Measurements from ENCODE around the gene KLHL26. TPM values are rescaled to one million over a fixed set of nuclear protein-coding genes. Genes with fewer than 3 reads are reported as not detected.
A peak's percentile ranks its signal among the peaks of the same experiment; 100 is the strongest.

Gene KLHL26
- total and polyA plus RNA-seq, 9 of the 15 experiments (the other 6 are each of a cell fraction or from before 2014, with no cell fraction given): 0.13 to 13.3 (median 1.4) TPM

GRCh38 chr19:18696023-18696422 is 59.2 kb downstream of the KLHL26 start:
- ChIA-PET CTCF (ENCODE audit: low intra/inter-chr PET ratio) (no interaction called here), POLR2A (interaction anchor here (0.6 kb wide), 1 partner anchor 100 kb away, joined by 3 read pairs; no protein-coding TSS in a partner anchor)
- no peak for FAIRE-seq
- peak in 2 of 4 experiments; percentile 52 to 56 for DNase-seq (ENCODE audit: extremely low read depth in 1 of 4, low spot score in 3 of 4)
- peak overlapping the region in 1 of 2 experiments; percentile 87; a peak in 2 of 4 replicates for H3K9ac ChIP-seq (ENCODE audit: insufficient read depth in 1 of 2, low read depth in 2 of 2, low read length in 2 of 2)
- H3K27ac ChIP-seq (ENCODE audit: extremely low read depth, low read depth, low read length): peak overlapping the region; percentile 16; the same call in 1 of the 3 replicates
- H3K4me1 ChIP-seq (replicated peaks in 1 of 2; ENCODE audit: control insufficient read depth in 2 of 2, insufficient read depth in 2 of 2, low read length in 2 of 2): peaks cover 13 to 41% of the 10 kb centered on the region in 2 experiments; a peak in 4 of 5 replicates
- no peaks in the 10 kb centered on the region for H3K36me3 ChIP-seq (ENCODE audit: control insufficient read depth, insufficient read depth, low read length)
- in situ Hi-C loops (cut with MboI) (no loop called here), intact Hi-C loops (cut with micrococcal nuclease) (no loop called here)
- peaks cover 30% of the 10 kb centered on the region for H4K20me1 ChIP-seq (replicated peaks; ENCODE audit: control insufficient read depth, insufficient read depth, low read length)
- H3K79me2 ChIP-seq (ENCODE audit: control insufficient read depth, insufficient read depth, low read length): peaks cover 7% of the 10 kb centered on the region; the same call in 2 of the 3 replicates
- peaks cover 3% of the 10 kb centered on the region for H3K9me1 ChIP-seq (ENCODE audit: control insufficient read depth, insufficient read depth, low read length)
- H3K27me3 ChIP-seq (ENCODE audit: control insufficient read depth in 2 of 2, insufficient read depth in 2 of 2, low read length in 2 of 2): no peaks in the 10 kb centered on the region
- ATAC-seq: peak; percentile 69
- peak overlapping the region; percentile 46; the same call in 1 of the 2 replicates for H3K4me2 ChIP-seq (ENCODE audit: insufficient read depth, low read length)
- no peaks in the 10 kb centered on the region for H3K9me3 ChIP-seq (replicated peaks; ENCODE audit: control insufficient read depth, insufficient read depth, low read depth, low read length)
- WGBS (ENCODE audit: insufficient coverage, low coverage, missing lambda C conversion rate): 26% methylated on average over 12 of the region's 12 CpGs
- no TSS peak for BruUV-seq (replicated peaks)
- H3K4me3 ChIP-seq: no peak overlapping the region
- H2AFZ ChIP-seq (ENCODE audit: low read depth, low read length): no peak overlapping the region
- peak; percentile 7 to 27 (median 21); a peak in 2 of 6 replicates for TF ChIP-seq CTCF (IDR thresholded peaks at IDR 0.05 in 2 of 3, conservative IDR thresholded peaks at IDR 0.05 in 1 of 3; ENCODE audit: insufficient read depth in 2 of 3, low read depth in 1 of 3, low read length in 3 of 3)
- no peak for TF ChIP-seq TRIM28 (IDR thresholded peaks at IDR 0.05)
- no peak for TF ChIP-seq FOXP4 (CRISPR knock-in tag; IDR thresholded peaks at IDR 0.05; ENCODE audit: borderline replicate concordance)
- TF ChIP-seq ZNF77 (CRISPR knock-in tag; IDR thresholded peaks at IDR 0.05): no peak
- no peak for TF ChIP-seq KDM2B (CRISPR knock-in tag; IDR thresholded peaks at IDR 0.05)
- peak; percentile 24; the same call in 1 of the 2 replicates for TF ChIP-seq MAFK (IDR thresholded peaks at IDR 0.05; ENCODE audit: low read length)
- TF ChIP-seq DIDO1 (tag; IDR thresholded peaks at IDR 0.05; ENCODE audit: low read depth): no peak
- peak; percentile 83 for TF ChIP-seq ZBTB33 (CRISPR knock-in tag; IDR thresholded peaks at IDR 0.05)
- TF ChIP-seq XRCC3 (IDR thresholded peaks at IDR 0.05): no peak
- no peak for TF ChIP-seq FOXJ3 (CRISPR knock-in tag; IDR thresholded peaks at IDR 0.05)
- no peak for TF ChIP-seq ZBTB7A (IDR thresholded peaks at IDR 0.05; ENCODE audit: borderline replicate concordance, control insufficient read depth, low read depth, low read length)
- 0 out of 2 replicates have a peak, but pooled peaks have one; percentile 27 for TF ChIP-seq BCOR (IDR thresholded peaks at IDR 0.05)
- no peak for TF ChIP-seq PTTG1 (tag; IDR thresholded peaks at IDR 0.05; ENCODE audit: low read depth)
- TF ChIP-seq PREB (CRISPR knock-in tag; IDR thresholded peaks at IDR 0.05): no peak
- TF ChIP-seq ZNF316 (IDR thresholded peaks at IDR 0.05): peak; percentile 49
